ENCODE results near the gene MICB.

MICB gene

GRCh38 chr6:31510007-31510406 is 12.1 kb downstream of the MICB start:
- H3K9me3 ChIP-seq (ENCODE audit: low read depth, low read length), result no peaks in the 10 kb centered on the region

GRCh38 chr6:31513456-31514165 is 15.7 kb downstream of the MICB start:
- no peak for DNase-seq (ENCODE audit: low read depth, low spot score)
- H3K27ac ChIP-seq, result no peak overlapping the region
- no peak overlapping the region for H3K9ac ChIP-seq (ENCODE audit: insufficient read length)
- H3K9me3 ChIP-seq (ENCODE audit: low read depth, low read length), result no peaks in the 10 kb centered on the region
- H3K36me3 ChIP-seq (ENCODE audit: insufficient read depth, low read length), result no peaks in the 10 kb centered on the region
- H3K4me3 ChIP-seq, result no peak overlapping the region
- no peak for TF ChIP-seq EZH2 (IDR thresholded peaks at IDR 0.05)

More at GRCh38 chr6:31510007-31510406, 12.1 kb downstream of the MICB start:
- H3K27ac ChIP-seq, result no peak overlapping the region
- H3K9ac ChIP-seq (ENCODE audit: insufficient read length), result no peak overlapping the region
- H3K4me3 ChIP-seq, result no peak overlapping the region
- H3K36me3 ChIP-seq (ENCODE audit: insufficient read depth, low read length), result peaks cover 6% of the 10 kb centered on the region; the same call in 1 of the 2 replicates
- no peak for DNase-seq (ENCODE audit: low read depth, low spot score)
- TF ChIP-seq FOXP2 (optimal IDR thresholded peaks at IDR 0.05; ENCODE audit: control extremely low read depth, extremely low read length, insufficient read depth) (no peak), POLR2AphosphoS5 (IDR thresholded peaks at IDR 0.05; ENCODE audit: borderline replicate concordance, low read depth, low read length) (no peak), EZH2 (IDR thresholded peaks at IDR 0.05) (no peak)

GRCh38 chr6:31521835-31522234 is 23.9 kb downstream of the MICB start:
- no peak overlapping the region for H3K27ac ChIP-seq
- H3K9me3 ChIP-seq (ENCODE audit: low read depth, low read length), result no peaks in the 10 kb centered on the region
- TF ChIP-seq POLR2AphosphoS5 (IDR thresholded peaks at IDR 0.05; ENCODE audit: borderline replicate concordance, low read depth, low read length) (no peak), FOXP2 (optimal IDR thresholded peaks at IDR 0.05; ENCODE audit: control extremely low read depth, extremely low read length, insufficient read depth) (no peak)
- no peak for DNase-seq (ENCODE audit: low read depth, low spot score)
- H3K9ac ChIP-seq (ENCODE audit: insufficient read length), result no peak overlapping the region
- H3K36me3 ChIP-seq (ENCODE audit: insufficient read depth, low read length), result no peaks in the 10 kb centered on the region
- no peak overlapping the region for H3K4me3 ChIP-seq

DNA sequence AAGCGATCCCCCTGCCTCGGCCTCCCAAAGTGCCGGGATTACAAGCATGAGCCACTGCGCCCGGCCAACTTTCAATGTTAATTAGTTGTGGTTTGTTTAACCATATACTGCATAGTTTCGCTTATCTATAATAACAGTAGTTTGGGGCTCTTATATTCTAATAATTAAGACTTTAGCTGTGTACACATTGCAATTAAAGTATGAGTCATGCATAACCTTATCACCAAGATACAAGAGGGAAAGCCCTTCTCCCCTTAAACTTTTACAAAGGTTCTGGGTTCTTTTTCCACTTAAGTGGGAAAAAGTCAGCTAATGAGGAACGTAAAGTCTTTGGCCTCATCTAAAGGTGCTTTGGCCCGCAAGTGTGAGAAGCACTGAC is 27.6 kb downstream of the MICB start:
- no peak overlapping the region for H3K27ac ChIP-seq
- H3K9me3 ChIP-seq (ENCODE audit: low read depth, low read length), result no peaks in the 10 kb centered on the region
- DNase-seq (ENCODE audit: low read depth, low spot score), result no peak
- H3K9ac ChIP-seq (ENCODE audit: insufficient read length), result no peak overlapping the region
- H3K4me3 ChIP-seq, result no peak overlapping the region
- peaks cover 12% of the 10 kb centered on the region for H3K36me3 ChIP-seq (ENCODE audit: insufficient read depth, low read length)
- TF ChIP-seq POLR2AphosphoS5 (IDR thresholded peaks at IDR 0.05; ENCODE audit: borderline replicate concordance, low read depth, low read length) (no peak), FOXP2 (optimal IDR thresholded peaks at IDR 0.05; ENCODE audit: control extremely low read depth, extremely low read length, insufficient read depth) (no peak), EZH2 (IDR thresholded peaks at IDR 0.05) (no peak)

DNA sequence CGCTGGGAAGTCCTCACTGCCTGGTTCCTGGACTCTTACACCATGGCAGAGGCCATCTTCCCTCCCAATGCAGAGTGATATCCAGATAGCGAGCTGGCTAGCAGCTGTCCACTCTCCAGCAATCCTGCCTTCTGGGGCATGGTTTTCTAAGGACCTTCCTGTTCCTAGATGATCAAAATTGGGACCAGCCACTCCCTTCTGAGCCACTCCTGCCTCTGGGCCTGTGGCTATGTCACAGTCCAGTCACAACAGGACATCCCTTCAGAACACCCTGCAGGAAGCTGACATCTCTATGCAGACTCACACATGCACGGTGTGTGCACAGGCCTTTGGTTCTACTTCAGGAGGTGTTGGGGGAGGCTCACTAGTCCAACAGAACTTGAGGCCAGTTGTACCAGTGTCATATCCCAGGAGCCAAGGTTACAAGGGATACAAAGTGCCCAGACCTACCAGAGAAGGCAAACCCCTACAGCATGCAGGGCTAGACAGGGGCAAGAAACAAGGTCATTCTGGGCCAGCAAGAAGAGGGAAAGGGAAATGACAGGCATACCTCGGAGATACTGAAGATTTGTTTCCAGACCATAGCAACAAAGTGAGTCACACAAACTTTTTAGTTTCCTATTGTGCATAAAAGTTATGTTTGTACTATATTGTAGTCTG is 28.1 kb downstream of the MICB start:
- no peak for TF ChIP-seq EZH2 (IDR thresholded peaks at IDR 0.05)
- no peak for TF ChIP-seq FOXP2 (optimal IDR thresholded peaks at IDR 0.05; ENCODE audit: control extremely low read depth, extremely low read length, insufficient read depth)
- Histone ChIP-seq H3K4me3 (no peak overlapping the region), H3K9me3 (ENCODE audit: low read depth, low read length) (no peaks in the 10 kb centered on the region), H3K9ac (ENCODE audit: insufficient read length) (no peak overlapping the region), H3K36me3 (ENCODE audit: insufficient read depth, low read length) (peaks cover 17% of the 10 kb centered on the region), H3K27ac (no peak overlapping the region)
- DNase-seq (ENCODE audit: low read depth, low spot score), result no peak

GRCh38 chr6:31528307-31528777 is 30.4 kb downstream of the MICB start:
- Histone ChIP-seq H3K36me3 (ENCODE audit: insufficient read depth, low read length) (peaks cover 40% of the 10 kb centered on the region), H3K4me3 (no peak overlapping the region), H3K9ac (ENCODE audit: insufficient read length) (no peak overlapping the region), H3K9me3 (ENCODE audit: low read depth, low read length) (no peaks in the 10 kb centered on the region), H3K27ac (0 out of 2 replicates have a peak overlapping the region, but pooled peaks have one; percentile 0)
- no peak for DNase-seq (ENCODE audit: low read depth, low spot score)
- TF ChIP-seq POLR2AphosphoS5 (IDR thresholded peaks at IDR 0.05; ENCODE audit: borderline replicate concordance, low read depth, low read length) (peak; percentile 51; the same call in 1 of the 2 replicates), FOXP2 (optimal IDR thresholded peaks at IDR 0.05; ENCODE audit: control extremely low read depth, extremely low read length, insufficient read depth) (no peak), EZH2 (IDR thresholded peaks at IDR 0.05) (no peak)

DNA sequence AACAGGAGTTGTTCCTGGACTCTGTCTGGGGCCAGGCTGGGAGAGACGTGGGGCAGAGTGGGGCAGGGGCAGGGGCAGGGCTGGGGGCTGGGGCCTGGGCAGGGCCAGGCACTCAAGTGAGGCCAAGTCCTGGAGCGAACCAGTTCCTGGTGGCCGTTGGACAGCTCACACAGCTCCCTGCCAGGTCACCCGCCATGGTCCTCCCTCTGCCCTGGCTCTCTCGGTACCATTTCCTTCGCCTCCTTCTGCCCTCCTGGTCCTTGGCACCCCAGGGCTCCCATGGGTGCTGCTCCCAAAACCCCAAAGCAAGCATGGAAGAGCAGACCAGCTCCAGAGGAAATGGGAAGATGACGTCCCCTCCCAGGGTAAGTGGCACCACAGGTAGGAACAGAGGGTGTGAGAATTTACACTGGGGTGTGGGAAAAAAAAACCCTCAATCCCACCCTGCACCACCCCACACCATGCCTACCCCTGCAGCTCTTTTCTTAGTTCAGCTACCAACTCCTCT is 30.9 kb downstream of the MICB start, which contains the start of gene MCCD1:
Gene MCCD1 (plus strand): TSS at position 142 of the 508 bp plus-strand sequence. CDS start 53 bp downstream, at position 195.
- Histone ChIP-seq H3K27ac (0 out of 2 replicates have a peak within 1 kb of the TSS, but pooled peaks have one; percentile 0), H3K36me3 (ENCODE audit: insufficient read depth, low read length) (peaks cover 46% of the 10 kb centered on the region), H3K9ac (ENCODE audit: insufficient read length) (no peak within 1 kb of the TSS), H3K9me3 (ENCODE audit: low read depth, low read length) (no peaks in the 10 kb centered on the region), H3K4me3 (no peak within 1 kb of the TSS)
- DNase-seq (ENCODE audit: low read depth, low spot score), result no peak
- TF ChIP-seq EZH2 (IDR thresholded peaks at IDR 0.05) (no peak), FOXP2 (optimal IDR thresholded peaks at IDR 0.05; ENCODE audit: control extremely low read depth, extremely low read length, insufficient read depth) (no peak), POLR2AphosphoS5 (IDR thresholded peaks at IDR 0.05; ENCODE audit: borderline replicate concordance, low read depth, low read length) (peak; percentile 45)

- Histone ChIP-seq H3K27ac (no peak overlapping the region), H3K9me3 (ENCODE audit: low read depth, low read length) (no peaks in the 10 kb centered on the region), H3K36me3 (ENCODE audit: insufficient read depth, low read length) (peaks cover 52% of the 10 kb centered on the region), H3K9ac (ENCODE audit: insufficient read length) (no peak overlapping the region), H3K4me3 (no peak overlapping the region)
- TF ChIP-seq POLR2AphosphoS5 (IDR thresholded peaks at IDR 0.05; ENCODE audit: borderline replicate concordance, low read depth, low read length), result peak; percentile 45; the same call in 1 of the 2 replicates
- TF ChIP-seq FOXP2 (optimal IDR thresholded peaks at IDR 0.05; ENCODE audit: control extremely low read depth, extremely low read length, insufficient read depth), result no peak
- TF ChIP-seq EZH2 (IDR thresholded peaks at IDR 0.05), result no peak
- DNase-seq (ENCODE audit: low read depth, low spot score), result no peak
Measured at GRCh38 chr6:31529329-31530150, 31.6 kb downstream of the MICB start.
